Measurements from ENCODE around the gene AIP. TPM values are rescaled to one million over a fixed set of nuclear protein-coding genes. Genes with fewer than 3 reads are reported as not detected.

AIP gene
- total and polyA plus RNA-seq, 9 of the 15 experiments (the other 6 are each of a cell fraction or from before 2014, with no cell fraction given): 5.2 to 92.5 (median 52.7) TPM

- TF ChIP-seq, protein P1, sequence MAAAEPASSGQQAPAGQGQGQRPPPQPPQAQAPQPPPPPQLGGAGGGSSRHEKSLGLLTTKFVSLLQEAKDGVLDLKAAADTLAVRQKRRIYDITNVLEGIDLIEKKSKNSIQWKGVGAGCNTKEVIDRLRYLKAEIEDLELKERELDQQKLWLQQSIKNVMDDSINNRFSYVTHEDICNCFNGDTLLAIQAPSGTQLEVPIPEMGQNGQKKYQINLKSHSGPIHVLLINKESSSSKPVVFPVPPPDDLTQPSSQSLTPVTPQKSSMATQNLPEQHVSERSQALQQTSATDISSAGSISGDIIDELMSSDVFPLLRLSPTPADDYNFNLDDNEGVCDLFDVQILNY (CRISPR knock-in tag; IDR thresholded peaks at IDR 0.05): no peak
- TF ChIP-seq FIP1L1 (IDR thresholded peaks at IDR 0.05; ENCODE audit: low read depth, low read length, poor library complexity, severe bottlenecking) (peak; percentile 2), MYC (IDR thresholded peaks at IDR 0.05; ENCODE audit: low read depth, low read length) (no peak), MYC (CRISPR knock-in tag; IDR thresholded peaks at IDR 0.05; ENCODE audit: borderline replicate concordance, low read depth) (no peak), NKRF (IDR thresholded peaks at IDR 0.05; ENCODE audit: borderline replicate concordance) (no peak), RBM34 (IDR thresholded peaks at IDR 0.05; ENCODE audit: borderline replicate concordance, insufficient read depth, low read length) (no peak), ZNF764 (CRISPR knock-in tag; IDR thresholded peaks at IDR 0.05; ENCODE audit: low read depth) (no peak), SRSF3 (IDR thresholded peaks at IDR 0.05; ENCODE audit: insufficient read depth, low read length) (no peak), PRMT5 (CRISPR knock-in tag; IDR thresholded peaks at IDR 0.05) (no peak), ZFP1 (CRISPR knock-in tag; IDR thresholded peaks at IDR 0.05) (no peak), FOXJ2 (tag; IDR thresholded peaks at IDR 0.05) (no peak), DMBX1 (CRISPR knock-in tag; IDR thresholded peaks at IDR 0.05; ENCODE audit: borderline replicate concordance) (no peak), ZNF282 (CRISPR knock-in tag; IDR thresholded peaks at IDR 0.05) (no peak), RBM15 (IDR thresholded peaks at IDR 0.05; ENCODE audit: insufficient read depth, low read length) (no peak), BCL6 (CRISPR knock-in tag; IDR thresholded peaks at IDR 0.05) (no peak), PTTG1 (tag; IDR thresholded peaks at IDR 0.05; ENCODE audit: low read depth) (no peak), TGIF2 (CRISPR knock-in tag; IDR thresholded peaks at IDR 0.05) (no peak)
- TF ChIP-seq, protein P2, sequence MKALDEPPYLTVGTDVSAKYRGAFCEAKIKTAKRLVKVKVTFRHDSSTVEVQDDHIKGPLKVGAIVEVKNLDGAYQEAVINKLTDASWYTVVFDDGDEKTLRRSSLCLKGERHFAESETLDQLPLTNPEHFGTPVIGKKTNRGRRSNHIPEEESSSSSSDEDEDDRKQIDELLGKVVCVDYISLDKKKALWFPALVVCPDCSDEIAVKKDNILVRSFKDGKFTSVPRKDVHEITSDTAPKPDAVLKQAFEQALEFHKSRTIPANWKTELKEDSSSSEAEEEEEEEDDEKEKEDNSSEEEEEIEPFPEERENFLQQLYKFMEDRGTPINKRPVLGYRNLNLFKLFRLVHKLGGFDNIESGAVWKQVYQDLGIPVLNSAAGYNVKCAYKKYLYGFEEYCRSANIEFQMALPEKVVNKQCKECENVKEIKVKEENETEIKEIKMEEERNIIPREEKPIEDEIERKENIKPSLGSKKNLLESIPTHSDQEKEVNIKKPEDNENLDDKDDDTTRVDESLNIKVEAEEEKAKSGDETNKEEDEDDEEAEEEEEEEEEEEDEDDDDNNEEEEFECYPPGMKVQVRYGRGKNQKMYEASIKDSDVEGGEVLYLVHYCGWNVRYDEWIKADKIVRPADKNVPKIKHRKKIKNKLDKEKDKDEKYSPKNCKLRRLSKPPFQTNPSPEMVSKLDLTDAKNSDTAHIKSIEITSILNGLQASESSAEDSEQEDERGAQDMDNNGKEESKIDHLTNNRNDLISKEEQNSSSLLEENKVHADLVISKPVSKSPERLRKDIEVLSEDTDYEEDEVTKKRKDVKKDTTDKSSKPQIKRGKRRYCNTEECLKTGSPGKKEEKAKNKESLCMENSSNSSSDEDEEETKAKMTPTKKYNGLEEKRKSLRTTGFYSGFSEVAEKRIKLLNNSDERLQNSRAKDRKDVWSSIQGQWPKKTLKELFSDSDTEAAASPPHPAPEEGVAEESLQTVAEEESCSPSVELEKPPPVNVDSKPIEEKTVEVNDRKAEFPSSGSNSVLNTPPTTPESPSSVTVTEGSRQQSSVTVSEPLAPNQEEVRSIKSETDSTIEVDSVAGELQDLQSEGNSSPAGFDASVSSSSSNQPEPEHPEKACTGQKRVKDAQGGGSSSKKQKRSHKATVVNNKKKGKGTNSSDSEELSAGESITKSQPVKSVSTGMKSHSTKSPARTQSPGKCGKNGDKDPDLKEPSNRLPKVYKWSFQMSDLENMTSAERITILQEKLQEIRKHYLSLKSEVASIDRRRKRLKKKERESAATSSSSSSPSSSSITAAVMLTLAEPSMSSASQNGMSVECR (CRISPR knock-in tag; IDR thresholded peaks at IDR 0.05): peak; percentile 4
- TF ChIP-seq, protein P3, sequence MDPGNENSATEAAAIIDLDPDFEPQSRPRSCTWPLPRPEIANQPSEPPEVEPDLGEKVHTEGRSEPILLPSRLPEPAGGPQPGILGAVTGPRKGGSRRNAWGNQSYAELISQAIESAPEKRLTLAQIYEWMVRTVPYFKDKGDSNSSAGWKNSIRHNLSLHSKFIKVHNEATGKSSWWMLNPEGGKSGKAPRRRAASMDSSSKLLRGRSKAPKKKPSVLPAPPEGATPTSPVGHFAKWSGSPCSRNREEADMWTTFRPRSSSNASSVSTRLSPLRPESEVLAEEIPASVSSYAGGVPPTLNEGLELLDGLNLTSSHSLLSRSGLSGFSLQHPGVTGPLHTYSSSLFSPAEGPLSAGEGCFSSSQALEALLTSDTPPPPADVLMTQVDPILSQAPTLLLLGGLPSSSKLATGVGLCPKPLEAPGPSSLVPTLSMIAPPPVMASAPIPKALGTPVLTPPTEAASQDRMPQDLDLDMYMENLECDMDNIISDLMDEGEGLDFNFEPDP (CRISPR knock-in tag; IDR thresholded peaks at IDR 0.05): no peak
Measured at GRCh38 chr11:67504950-67505581, 22.2 kb downstream of the AIP start, which contains the start of gene PITPNM1 (continued).

Data from K562 (cell line).